ENCODE data around the gene KCNS1.

DNA sequence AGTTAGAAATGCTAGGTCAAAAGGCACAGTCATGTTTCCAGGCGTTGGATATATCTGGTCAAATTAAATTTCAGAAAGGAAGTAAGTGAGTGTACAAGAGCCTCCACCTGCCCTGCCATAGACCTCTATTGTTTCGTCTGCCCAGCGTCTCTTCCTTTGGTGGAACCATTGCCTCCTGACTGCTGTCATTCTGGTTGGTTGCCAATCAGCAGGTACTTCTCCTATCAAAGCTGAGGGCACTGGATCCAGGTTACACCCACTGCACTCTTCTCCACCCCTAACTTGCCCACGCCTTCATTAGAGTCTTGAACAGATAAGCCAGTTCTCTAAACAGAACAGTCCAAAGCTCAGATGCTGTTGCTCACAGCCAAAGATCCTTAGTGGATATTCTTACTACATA, 16.7 kb upstream of the KCNS1 start:
- TF ChIP-seq EZH2 (IDR thresholded peaks at IDR 0.05; ENCODE audit: low read length, unreplicated experiment) = no peak
- TF ChIP-seq, protein P1, sequence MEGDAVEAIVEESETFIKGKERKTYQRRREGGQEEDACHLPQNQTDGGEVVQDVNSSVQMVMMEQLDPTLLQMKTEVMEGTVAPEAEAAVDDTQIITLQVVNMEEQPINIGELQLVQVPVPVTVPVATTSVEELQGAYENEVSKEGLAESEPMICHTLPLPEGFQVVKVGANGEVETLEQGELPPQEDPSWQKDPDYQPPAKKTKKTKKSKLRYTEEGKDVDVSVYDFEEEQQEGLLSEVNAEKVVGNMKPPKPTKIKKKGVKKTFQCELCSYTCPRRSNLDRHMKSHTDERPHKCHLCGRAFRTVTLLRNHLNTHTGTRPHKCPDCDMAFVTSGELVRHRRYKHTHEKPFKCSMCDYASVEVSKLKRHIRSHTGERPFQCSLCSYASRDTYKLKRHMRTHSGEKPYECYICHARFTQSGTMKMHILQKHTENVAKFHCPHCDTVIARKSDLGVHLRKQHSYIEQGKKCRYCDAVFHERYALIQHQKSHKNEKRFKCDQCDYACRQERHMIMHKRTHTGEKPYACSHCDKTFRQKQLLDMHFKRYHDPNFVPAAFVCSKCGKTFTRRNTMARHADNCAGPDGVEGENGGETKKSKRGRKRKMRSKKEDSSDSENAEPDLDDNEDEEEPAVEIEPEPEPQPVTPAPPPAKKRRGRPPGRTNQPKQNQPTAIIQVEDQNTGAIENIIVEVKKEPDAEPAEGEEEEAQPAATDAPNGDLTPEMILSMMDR (conservative IDR thresholded peaks at IDR 0.05; ENCODE audit: low read depth, low read length) = no peak
